Liver (tissue), 3 donors: ENCODE data around the gene GRAMD1A.

Experiments used
- CTCF ChIP-seq: fragments of 150-350 bp; IDR thresholded peaks from 2 replicates; pipeline ENCODE4 v1.5.1; 2017; ENCODE audit warnings: improper control_type of control experiment, low read depth, low read length; ENCODE audit not compliant: missing input control
- GABPA ChIP-seq, 2 donors: IDR thresholded peaks in 1 of 2; conservative IDR thresholded peaks in 1 of 2; 2 replicates each; pipeline ENCODE4 v1.6.1; 2016; ENCODE audit warnings: antibody characterized with exemption in 2 of 2, mild to moderate bottlenecking in 1 of 2, moderate library complexity in 1 of 2
- HNF4A ChIP-seq, 2 donors: conservative IDR thresholded peaks; 2 replicates each; pipeline ENCODE4 v1.6.1; 2016; ENCODE audit warnings: antibody characterized with exemption in 2 of 2, mild to moderate bottlenecking in 2 of 2
- RAD21 ChIP-seq, 2 donors: IDR thresholded peaks; 2 replicates each; pipeline ENCODE4 v1.6.1; 2016; ENCODE audit warnings: antibody characterized with exemption in 2 of 2, mild to moderate bottlenecking in 2 of 2
- SP1 ChIP-seq: IDR thresholded peaks from 2 replicates; pipeline ENCODE4 v1.6.1; 2018; ENCODE audit warnings: antibody characterized with exemption, mild to moderate bottlenecking
- TAF1 ChIP-seq: conservative IDR thresholded peaks from 2 replicates; pipeline ENCODE4 v1.6.1; 2016; ENCODE audit warnings: antibody characterized with exemption, mild to moderate bottlenecking
- TF ChIP-seq, protein P1 (sequence below): IDR thresholded peaks from 2 replicates; pipeline ENCODE4 v1.6.1; 2016; ENCODE audit warnings: antibody characterized with exemption
- donor health status: healthy.
- donor health status: healthy.

GRCh38 chr19:34960103-34960805, 39.9 kb upstream of the GRAMD1A start:
- TF ChIP-seq CTCF: no peak
- TF ChIP-seq TAF1: no peak
- no peak for TF ChIP-seq RAD21 (IDR thresholded peaks at IDR 0.05)
- no peak for TF ChIP-seq GABPA (IDR thresholded peaks at IDR 0.05 in 1 of 2, conservative IDR thresholded peaks at IDR 0.05 in 1 of 2)
- TF ChIP-seq, protein P1, sequence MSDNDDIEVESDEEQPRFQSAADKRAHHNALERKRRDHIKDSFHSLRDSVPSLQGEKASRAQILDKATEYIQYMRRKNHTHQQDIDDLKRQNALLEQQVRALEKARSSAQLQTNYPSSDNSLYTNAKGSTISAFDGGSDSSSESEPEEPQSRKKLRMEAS: no peak
- no peak for TF ChIP-seq HNF4A (conservative IDR thresholded peaks at IDR 0.05)
- TF ChIP-seq SP1: no peak
